ENCODE results near the gene ARTN.

Gene ARTN

GRCh38 chr1:43984855-43985254 lies 51.3 kb downstream of the ARTN start:
- DNase-seq (ENCODE audit: low read depth in 2 of 2) = no peak

- DNase-seq (ENCODE audit: low read depth in 2 of 2) = no peak
Observed at GRCh38 chr1:43985984-43986595, 52.5 kb downstream of the ARTN start.

GRCh38 chr1:43986712-43987111 lies 53.1 kb downstream of the ARTN start:
- no peak for DNase-seq (ENCODE audit: low read depth in 2 of 2)
